ENCODE data around the gene LRP5. TPM values are rescaled to one million over a fixed set of nuclear protein-coding genes. Genes with fewer than 3 reads are reported as not detected.

The LRP5 gene
- total RNA-seq, 1 donor from 2014 or later: 65.0 TPM

GRCh38 chr11:68385128-68385527 is 72.7 kb downstream of the LRP5 start:
- Mint-ChIP-seq H3K36me3 (no peaks in the 10 kb centered on the region), H3K9me3 (no peaks in the 10 kb centered on the region), H3K27me3 (no peaks in the 10 kb centered on the region), H3K4me3 (no peak overlapping the region), H3K27ac (no peak overlapping the region), H3K4me1 (ENCODE audit: unreplicated experiment) (peaks cover 20% of the 10 kb centered on the region)
- no peak for TF ChIP-seq CTCF (conservative IDR thresholded peaks at IDR 0.05)
- no peak for DNase-seq (ENCODE audit: extremely low spot score, unreplicated experiment)

- no peak for TF ChIP-seq CTCF (conservative IDR thresholded peaks at IDR 0.05)
- DNase-seq (ENCODE audit: extremely low spot score, unreplicated experiment): no peak
- Mint-ChIP-seq H3K4me1 (ENCODE audit: unreplicated experiment) (peaks cover 8% of the 10 kb centered on the region), H3K27me3 (no peaks in the 10 kb centered on the region), H3K9me3 (no peaks in the 10 kb centered on the region), H3K27ac (no peak overlapping the region), H3K4me3 (no peak overlapping the region), H3K36me3 (no peaks in the 10 kb centered on the region)
Observed at GRCh38 chr11:68386331-68386978, 74.1 kb downstream of the LRP5 start.

GRCh38 chr11:68387840-68388239 is 75.4 kb downstream of the LRP5 start:
- no peak overlapping the region for H3K27ac Mint-ChIP-seq
- no peaks in the 10 kb centered on the region for H3K27me3 Mint-ChIP-seq
- DNase-seq (ENCODE audit: extremely low spot score, unreplicated experiment): no peak
- H3K4me1 Mint-ChIP-seq (ENCODE audit: unreplicated experiment): peaks cover 4% of the 10 kb centered on the region
- TF ChIP-seq CTCF (conservative IDR thresholded peaks at IDR 0.05): no peak
- H3K4me3 Mint-ChIP-seq: no peak overlapping the region
- H3K9me3 Mint-ChIP-seq: no peaks in the 10 kb centered on the region
- H3K36me3 Mint-ChIP-seq: peaks cover 3% of the 10 kb centered on the region

- no peak overlapping the region for H3K4me3 Mint-ChIP-seq
- peaks cover 4% of the 10 kb centered on the region for H3K4me1 Mint-ChIP-seq (ENCODE audit: unreplicated experiment)
- H3K27ac Mint-ChIP-seq: no peak overlapping the region
- peaks cover 3% of the 10 kb centered on the region for H3K36me3 Mint-ChIP-seq
- no peak for TF ChIP-seq CTCF (conservative IDR thresholded peaks at IDR 0.05)
- no peaks in the 10 kb centered on the region for H3K27me3 Mint-ChIP-seq
- no peak for DNase-seq (ENCODE audit: extremely low spot score, unreplicated experiment)
- H3K9me3 Mint-ChIP-seq: no peaks in the 10 kb centered on the region
Observed at GRCh38 chr11:68388595-68389198, 76.3 kb downstream of the LRP5 start.

- H3K36me3 Mint-ChIP-seq: peaks cover 3% of the 10 kb centered on the region
- no peak for TF ChIP-seq CTCF (conservative IDR thresholded peaks at IDR 0.05)
- no peaks in the 10 kb centered on the region for H3K27me3 Mint-ChIP-seq
- H3K9me3 Mint-ChIP-seq: no peaks in the 10 kb centered on the region
- H3K4me1 Mint-ChIP-seq (ENCODE audit: unreplicated experiment): no peaks in the 10 kb centered on the region
- no peak overlapping the region for H3K27ac Mint-ChIP-seq
- no peak for DNase-seq (ENCODE audit: extremely low spot score, unreplicated experiment)
- H3K4me3 Mint-ChIP-seq: no peak overlapping the region
Observed at GRCh38 chr11:68390315-68390714, 77.9 kb downstream of the LRP5 start.

All from type B pancreatic cell (in vitro differentiated cells).